ENCODE measurements around the gene TRAPPC12.
A peak's percentile ranks its signal among the peaks of the same experiment; 100 is the strongest.
"Not testable (repeated sequence)": the region's sequence is repeated elsewhere in the genome, so short reads cannot be mapped to it uniquely, and the experiment has no call there.

Gene TRAPPC12

GRCh38 chr2:3505771-3506170, 126.3 kb downstream of the TRAPPC12 start:
- no peak for DNase-seq (ENCODE audit: low read depth)

- DNase-seq (ENCODE audit: low read depth) = no peak
Observed at GRCh38 chr2:3512086-3512485, 132.6 kb downstream of the TRAPPC12 start.

GRCh38 chr2:3513026-3513810, 133.7 kb downstream of the TRAPPC12 start:
- DNase-seq (ENCODE audit: low read depth) = no peak

- not testable (repeated sequence) for DNase-seq (ENCODE audit: low read depth)
Observed at GRCh38 chr2:3515438-3515837, 135.9 kb downstream of the TRAPPC12 start.

GRCh38 chr2:3516831-3517230, 137.3 kb downstream of the TRAPPC12 start:
- DNase-seq (ENCODE audit: low read depth) = no peak

GRCh38 chr2:3517948-3518495, 138.5 kb downstream of the TRAPPC12 start:
- no peak for DNase-seq (ENCODE audit: low read depth)

- peak; percentile 97 for DNase-seq (ENCODE audit: low read depth)
Observed at GRCh38 chr2:3518496-3519254, 139.2 kb downstream of the TRAPPC12 start.

- DNase-seq (ENCODE audit: low read depth) = peak; percentile 69
Observed at GRCh38 chr2:3519255-3520205, 140.0 kb downstream of the TRAPPC12 start, which contains the start of gene ADI1. Gene ADI1 (minus strand): TSS chr2:3519531. CDS start chr2:3519487, 44 bp downstream.

- DNase-seq (ENCODE audit: low read depth) = no peak
Observed at GRCh38 chr2:3520591-3520990, 141.1 kb downstream of the TRAPPC12 start.

GRCh38 chr2:3522961-3523421, 143.5 kb downstream of the TRAPPC12 start:
- no peak for DNase-seq (ENCODE audit: low read depth)

- no peak for DNase-seq (ENCODE audit: low read depth)
Observed at GRCh38 chr2:3523551-3524041, 144.1 kb downstream of the TRAPPC12 start.

GRCh38 chr2:3526871-3527270, 147.4 kb downstream of the TRAPPC12 start:
- DNase-seq (ENCODE audit: low read depth) = no peak

- no peak for DNase-seq (ENCODE audit: low read depth)
Observed at GRCh38 chr2:3527886-3528785, 148.6 kb downstream of the TRAPPC12 start.

All from activated T-helper 9 cell treated with anti-CD3 and anti-CD28 coated beads, Interleukin-2, amount 50 U/mL, for 16 hours (primary cell).